K562 (cell line): ENCODE measurements around the gene COL1A1.

Experiments
- EZH2 ChIP-seq: IDR thresholded peaks from 2 replicates; pipeline ENCODE4 v1.6.1; 2012; ENCODE audit warnings: low read depth, mild to moderate bottlenecking, inconsistent platforms, low read length, borderline replicate concordance
- RAD51 ChIP-seq: fragments of 450-650 bp; IDR thresholded peaks from 2 replicates; pipeline ENCODE4 v1.7.1; 2016; ENCODE audit warnings: low read depth, mild to moderate bottlenecking, borderline replicate concordance
- SMARCA4 ChIP-seq: fragments of 450-650 bp; IDR thresholded peaks from 2 replicates; pipeline ENCODE4 v1.6.1; 2016
- TEAD1 ChIP-seq, 2 experiments: fragments of 450-650 bp in 1 of 2; sonication (generic) in 1 of 2; formaldehyde crosslinking; IDR thresholded peaks; 2 replicates each; pipeline versions ENCODE4 v1.4.0 to v1.8.0; 2020 to 2022; ENCODE audit warnings: mild to moderate bottlenecking in 2 of 2, missing genetic modification reagents in 1 of 2
- TF ChIP-seq, protein P1 (sequence below): sonication (generic); formaldehyde crosslinking; IDR thresholded peaks from 2 replicates; pipeline ENCODE4 v1.8.0; 2022; ENCODE audit warnings: mild to moderate bottlenecking, missing genetic modification reagents, borderline replicate concordance
- TF ChIP-seq, protein P2 (sequence below), 3 experiments: IDR thresholded peaks in 2 of 3; conservative IDR thresholded peaks in 1 of 3; 2 replicates each; pipeline ENCODE4 v1.5.1; 2011 to 2012; ENCODE audit warnings: low read length in 3 of 3, mild to moderate bottlenecking in 3 of 3, control low read depth in 2 of 3, improper control_type of control experiment in 1 of 3, inconsistent platforms in 1 of 3, low read depth in 1 of 3, mixed read lengths in 1 of 3, moderate library complexity in 1 of 3; ENCODE audit not compliant: insufficient read depth in 2 of 3
- TF ChIP-seq, protein P3 (sequence below): fragments of 450-650 bp; IDR thresholded peaks from 2 replicates; pipeline ENCODE4 v1.6.1; 2017; ENCODE audit warnings: antibody characterized with exemption, mild to moderate bottlenecking

DNA sequence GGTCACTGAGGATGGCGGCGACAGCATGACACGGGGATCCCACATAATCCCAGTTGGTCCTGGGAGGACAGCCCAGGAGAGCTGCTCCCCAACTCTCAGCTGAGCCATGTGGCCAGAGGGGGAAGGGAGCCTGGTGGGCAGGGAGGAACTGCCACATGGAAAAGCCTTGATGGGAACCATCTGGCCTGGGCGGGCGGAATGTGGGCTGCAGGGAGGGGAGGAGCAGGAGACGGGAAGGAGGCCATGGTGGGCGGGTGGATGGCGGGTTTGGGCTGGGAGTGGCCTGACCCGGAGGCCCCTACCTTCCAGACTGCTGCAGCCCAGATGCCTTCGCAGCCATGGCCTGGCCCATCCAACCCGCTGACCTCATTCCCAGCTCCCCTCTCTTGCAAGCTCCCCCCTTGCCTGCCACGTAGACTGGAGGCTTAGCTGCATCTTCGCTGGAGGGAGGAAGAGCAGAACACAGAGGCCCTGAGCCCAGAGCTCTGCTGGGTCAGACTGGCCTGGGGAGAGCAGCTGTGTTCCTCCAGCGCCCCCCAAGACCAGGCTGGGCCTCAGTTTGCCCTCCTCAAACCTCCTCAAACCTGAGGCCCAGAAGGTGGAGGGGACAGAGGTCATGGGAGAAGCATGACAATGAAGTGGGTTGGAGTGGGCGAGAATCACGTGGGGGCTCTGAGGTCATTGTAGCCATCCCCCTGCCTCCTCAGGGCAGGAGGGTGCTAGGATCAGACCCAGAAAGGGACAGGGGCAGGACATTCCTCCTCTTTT is 8.2 kb upstream of the COL1A1 start:
- TF ChIP-seq SMARCA4 (no peak), RAD51 (peak; percentile 25; the same call in 1 of the 2 replicates), TEAD1 (CRISPR knock-in tag; IDR thresholded peaks at IDR 0.05) (no peak), EZH2 (no peak)
- TF ChIP-seq, protein P1, sequence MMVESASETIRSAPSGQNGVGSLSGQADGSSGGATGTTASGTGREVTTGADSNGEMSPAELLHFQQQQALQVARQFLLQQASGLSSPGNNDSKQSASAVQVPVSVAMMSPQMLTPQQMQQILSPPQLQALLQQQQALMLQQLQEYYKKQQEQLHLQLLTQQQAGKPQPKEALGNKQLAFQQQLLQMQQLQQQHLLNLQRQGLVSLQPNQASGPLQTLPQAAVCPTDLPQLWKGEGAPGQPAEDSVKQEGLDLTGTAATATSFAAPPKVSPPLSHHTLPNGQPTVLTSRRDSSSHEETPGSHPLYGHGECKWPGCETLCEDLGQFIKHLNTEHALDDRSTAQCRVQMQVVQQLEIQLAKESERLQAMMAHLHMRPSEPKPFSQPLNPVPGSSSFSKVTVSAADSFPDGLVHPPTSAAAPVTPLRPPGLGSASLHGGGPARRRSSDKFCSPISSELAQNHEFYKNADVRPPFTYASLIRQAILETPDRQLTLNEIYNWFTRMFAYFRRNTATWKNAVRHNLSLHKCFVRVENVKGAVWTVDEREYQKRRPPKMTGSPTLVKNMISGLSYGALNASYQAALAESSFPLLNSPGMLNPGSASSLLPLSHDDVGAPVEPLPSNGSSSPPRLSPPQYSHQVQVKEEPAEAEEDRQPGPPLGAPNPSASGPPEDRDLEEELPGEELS (CRISPR knock-in tag): 0 out of 2 replicates have a peak, but pooled peaks have one; percentile 19
- TF ChIP-seq, protein P2, sequence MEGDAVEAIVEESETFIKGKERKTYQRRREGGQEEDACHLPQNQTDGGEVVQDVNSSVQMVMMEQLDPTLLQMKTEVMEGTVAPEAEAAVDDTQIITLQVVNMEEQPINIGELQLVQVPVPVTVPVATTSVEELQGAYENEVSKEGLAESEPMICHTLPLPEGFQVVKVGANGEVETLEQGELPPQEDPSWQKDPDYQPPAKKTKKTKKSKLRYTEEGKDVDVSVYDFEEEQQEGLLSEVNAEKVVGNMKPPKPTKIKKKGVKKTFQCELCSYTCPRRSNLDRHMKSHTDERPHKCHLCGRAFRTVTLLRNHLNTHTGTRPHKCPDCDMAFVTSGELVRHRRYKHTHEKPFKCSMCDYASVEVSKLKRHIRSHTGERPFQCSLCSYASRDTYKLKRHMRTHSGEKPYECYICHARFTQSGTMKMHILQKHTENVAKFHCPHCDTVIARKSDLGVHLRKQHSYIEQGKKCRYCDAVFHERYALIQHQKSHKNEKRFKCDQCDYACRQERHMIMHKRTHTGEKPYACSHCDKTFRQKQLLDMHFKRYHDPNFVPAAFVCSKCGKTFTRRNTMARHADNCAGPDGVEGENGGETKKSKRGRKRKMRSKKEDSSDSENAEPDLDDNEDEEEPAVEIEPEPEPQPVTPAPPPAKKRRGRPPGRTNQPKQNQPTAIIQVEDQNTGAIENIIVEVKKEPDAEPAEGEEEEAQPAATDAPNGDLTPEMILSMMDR (IDR thresholded peaks at IDR 0.05 in 2 of 3, conservative IDR thresholded peaks at IDR 0.05 in 1 of 3; ENCODE audit: insufficient read depth in 2 of 3, low read depth in 1 of 3, low read length in 3 of 3): no peak
- TF ChIP-seq, protein P3, sequence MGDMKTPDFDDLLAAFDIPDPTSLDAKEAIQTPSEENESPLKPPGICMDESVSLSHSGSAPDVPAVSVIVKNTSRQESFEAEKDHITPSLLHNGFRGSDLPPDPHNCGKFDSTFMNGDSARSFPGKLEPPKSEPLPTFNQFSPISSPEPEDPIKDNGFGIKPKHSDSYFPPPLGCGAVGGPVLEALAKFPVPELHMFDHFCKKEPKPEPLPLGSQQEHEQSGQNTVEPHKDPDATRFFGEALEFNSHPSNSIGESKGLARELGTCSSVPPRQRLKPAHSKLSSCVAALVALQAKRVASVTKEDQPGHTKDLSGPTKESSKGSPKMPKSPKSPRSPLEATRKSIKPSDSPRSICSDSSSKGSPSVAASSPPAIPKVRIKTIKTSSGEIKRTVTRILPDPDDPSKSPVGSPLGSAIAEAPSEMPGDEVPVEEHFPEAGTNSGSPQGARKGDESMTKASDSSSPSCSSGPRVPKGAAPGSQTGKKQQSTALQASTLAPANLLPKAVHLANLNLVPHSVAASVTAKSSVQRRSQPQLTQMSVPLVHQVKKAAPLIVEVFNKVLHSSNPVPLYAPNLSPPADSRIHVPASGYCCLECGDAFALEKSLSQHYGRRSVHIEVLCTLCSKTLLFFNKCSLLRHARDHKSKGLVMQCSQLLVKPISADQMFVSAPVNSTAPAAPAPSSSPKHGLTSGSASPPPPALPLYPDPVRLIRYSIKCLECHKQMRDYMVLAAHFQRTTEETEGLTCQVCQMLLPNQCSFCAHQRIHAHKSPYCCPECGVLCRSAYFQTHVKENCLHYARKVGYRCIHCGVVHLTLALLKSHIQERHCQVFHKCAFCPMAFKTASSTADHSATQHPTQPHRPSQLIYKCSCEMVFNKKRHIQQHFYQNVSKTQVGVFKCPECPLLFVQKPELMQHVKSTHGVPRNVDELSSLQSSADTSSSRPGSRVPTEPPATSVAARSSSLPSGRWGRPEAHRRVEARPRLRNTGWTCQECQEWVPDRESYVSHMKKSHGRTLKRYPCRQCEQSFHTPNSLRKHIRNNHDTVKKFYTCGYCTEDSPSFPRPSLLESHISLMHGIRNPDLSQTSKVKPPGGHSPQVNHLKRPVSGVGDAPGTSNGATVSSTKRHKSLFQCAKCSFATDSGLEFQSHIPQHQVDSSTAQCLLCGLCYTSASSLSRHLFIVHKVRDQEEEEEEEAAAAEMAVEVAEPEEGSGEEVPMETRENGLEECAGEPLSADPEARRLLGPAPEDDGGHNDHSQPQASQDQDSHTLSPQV: no peak
